Measurements from ENCODE around the gene GNAQ. TPM values are rescaled to one million over a fixed set of nuclear protein-coding genes. Genes with fewer than 3 reads are reported as not detected.

Gene GNAQ
- total and polyA plus RNA-seq, 9 donors: 22.0 to 72.2 (median 53.1) TPM

DNA sequence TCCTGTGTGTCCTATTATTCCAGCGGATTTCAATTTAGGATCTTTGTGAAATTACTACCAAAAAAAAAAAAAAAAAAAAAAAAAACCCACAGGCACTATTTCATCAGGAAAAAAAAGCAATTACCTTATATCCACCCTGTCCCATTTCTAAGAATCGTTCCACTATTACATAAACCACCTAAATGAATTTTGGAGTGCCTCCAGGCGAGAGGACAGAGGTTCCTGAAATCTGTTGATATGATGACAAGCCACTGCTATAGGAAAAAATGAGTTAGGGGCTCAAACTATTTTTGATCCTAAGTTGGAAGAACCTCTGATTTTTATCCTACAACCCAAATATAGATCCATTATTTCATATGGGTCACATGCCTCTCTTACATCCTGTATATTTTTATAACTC lies 177.9 kb downstream of the GNAQ start:
- H3K27ac ChIP-seq: no peak overlapping the region
- no peaks in the 10 kb centered on the region for H3K36me3 ChIP-seq
- H3K4me1 ChIP-seq (ENCODE audit: insufficient read depth): peaks cover 4% of the 10 kb centered on the region
- H3K4me3 ChIP-seq: no peak overlapping the region
- TF ChIP-seq POLR2A (IDR thresholded peaks at IDR 0.05) (no peak), EP300 (IDR thresholded peaks at IDR 0.05) (no peak), CTCF (IDR thresholded peaks at IDR 0.05) (no peak)
- WGBS, 3 donors: 91 to 97% (median 94%) methylated on average over 3 of the region's 3 CpGs
- H3K9me3 ChIP-seq: no peaks in the 10 kb centered on the region
- intact Hi-C loops (cut with DNase I): no loop called here
- no peak for DNase-seq
- no peaks in the 10 kb centered on the region for H3K27me3 ChIP-seq

- H3K27me3 ChIP-seq: no peaks in the 10 kb centered on the region
- no peak overlapping the region for H3K4me3 ChIP-seq
- peaks cover 9% of the 10 kb centered on the region for H3K4me1 ChIP-seq (ENCODE audit: insufficient read depth)
- no peak for TF ChIP-seq CTCF (IDR thresholded peaks at IDR 0.05)
- TF ChIP-seq EP300 (IDR thresholded peaks at IDR 0.05): no peak
- TF ChIP-seq POLR2A (IDR thresholded peaks at IDR 0.05): no peak
- intact Hi-C loops (cut with DNase I): no loop called here
- H3K27ac ChIP-seq: no peak overlapping the region
- no peaks in the 10 kb centered on the region for H3K9me3 ChIP-seq
- no peaks in the 10 kb centered on the region for H3K36me3 ChIP-seq
- no peak for DNase-seq
- WGBS, 3 donors: 78 to 84% (median 82%) methylated on average over 3 of the region's 3 CpGs
Measured at GRCh38 chr9:77851882-77852595, 179.6 kb downstream of the GNAQ start.

DNA sequence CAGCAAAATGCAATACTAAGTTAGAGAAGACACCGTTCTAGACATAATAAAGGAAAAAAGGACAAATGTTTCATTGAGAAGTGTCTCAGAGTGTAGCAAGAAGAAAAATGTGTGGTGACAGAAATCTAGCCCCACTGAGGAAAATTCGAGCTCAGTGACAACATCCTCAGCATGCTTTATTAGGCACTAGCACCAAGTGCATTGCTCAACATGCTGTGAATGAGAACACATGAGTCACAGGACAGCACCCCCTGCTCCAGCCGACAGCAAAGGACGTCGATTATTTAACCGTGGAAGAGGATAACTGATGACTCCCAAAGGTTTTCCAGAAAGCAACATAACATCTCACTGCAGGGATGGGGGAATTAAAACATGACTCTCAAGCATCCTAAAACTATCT lies 182.7 kb downstream of the GNAQ start:
- no peak for TF ChIP-seq CTCF (IDR thresholded peaks at IDR 0.05)
- TF ChIP-seq EP300 (IDR thresholded peaks at IDR 0.05): no peak
- no peak for TF ChIP-seq POLR2A (IDR thresholded peaks at IDR 0.05)
- DNase-seq: peak in 4 of 5 donors; percentile 40 to 82 (median 54)
- 32 to 38% (median 34%) methylated on average over 6 of the region's 6 CpGs for WGBS, 3 donors
- Histone ChIP-seq H3K4me1 (ENCODE audit: insufficient read depth) (peaks cover 10% of the 10 kb centered on the region), H3K4me3 (no peak overlapping the region), H3K36me3 (no peaks in the 10 kb centered on the region), H3K9me3 (no peaks in the 10 kb centered on the region), H3K27me3 (no peaks in the 10 kb centered on the region), H3K27ac (no peak overlapping the region)
- intact Hi-C loops (cut with DNase I): loop anchor here in 2 of 4 donors (10.0 kb wide), 2 partner anchors 76 to 186 kb away; partner anchors contain the start of gene GNAQ (in 1 of the 2)

DNA sequence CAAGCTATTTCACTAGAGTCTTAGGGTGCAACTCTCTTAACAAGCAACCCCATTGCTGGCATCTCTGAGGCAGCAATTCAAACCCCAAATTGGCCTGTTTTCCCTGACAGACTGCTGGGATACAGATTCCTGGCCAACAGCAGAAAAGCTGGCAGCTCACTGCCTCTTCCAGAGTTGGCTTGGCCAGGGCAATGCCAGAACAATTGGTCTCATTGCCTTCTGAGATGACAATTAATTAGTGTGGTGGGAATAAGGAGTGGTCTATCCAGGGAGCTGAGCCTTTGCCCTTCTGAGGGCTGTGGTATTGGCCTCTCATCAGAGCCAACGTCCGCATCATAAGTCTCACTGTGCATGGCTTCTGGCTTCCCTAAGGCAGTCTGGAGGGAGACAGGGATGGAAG lies 183.2 kb downstream of the GNAQ start:
- no peak overlapping the region for H3K4me3 ChIP-seq
- H3K4me1 ChIP-seq (ENCODE audit: insufficient read depth): peaks cover 10% of the 10 kb centered on the region

More for the DNA sequence above, 183.2 kb downstream of the GNAQ start:
- intact Hi-C loops (cut with DNase I): loop anchor here in 2 of 4 donors (10.0 kb wide), 2 partner anchors 76 to 186 kb away; partner anchors contain the start of gene GNAQ (in 1 of the 2)
- DNase-seq: no peak
- H3K36me3 ChIP-seq: no peaks in the 10 kb centered on the region
- no peaks in the 10 kb centered on the region for H3K27me3 ChIP-seq
- no peaks in the 10 kb centered on the region for H3K9me3 ChIP-seq
- TF ChIP-seq POLR2A (IDR thresholded peaks at IDR 0.05) (no peak), EP300 (IDR thresholded peaks at IDR 0.05) (no peak), CTCF (IDR thresholded peaks at IDR 0.05) (no peak)
- 71 to 80% (median 79%) methylated on average over 2 of the region's 2 CpGs for WGBS, 3 donors
- H3K27ac ChIP-seq: no peak overlapping the region
